T-helper 9 cell (primary cell): Measurements from ENCODE around the gene FCRLA.

ENCODE experiments used
- DNase-seq: peaks from one replicate; pipeline ENCODE4 v3.0.0-alpha.2; 2020

Gene FCRLA

DNA sequence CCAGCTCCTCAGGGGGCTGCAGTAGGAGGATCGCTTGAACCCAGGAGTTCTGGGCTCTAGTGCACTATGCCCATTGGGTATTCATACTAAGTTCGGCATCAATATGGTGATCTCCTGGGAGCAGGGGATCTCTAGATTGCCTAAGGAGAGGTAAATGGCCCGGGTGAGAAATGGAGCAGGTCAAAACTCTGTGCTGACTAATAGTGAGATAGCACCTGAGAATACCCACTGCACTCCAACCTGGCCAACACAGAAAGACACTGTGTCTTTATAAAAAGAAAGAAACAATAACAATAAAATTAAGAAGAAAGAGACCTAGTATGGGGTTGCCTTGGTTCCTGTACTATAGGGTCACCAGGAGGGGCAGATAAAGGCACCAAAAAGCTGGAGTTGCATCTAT is 28.8 kb downstream of the FCRLA start:
- no peak for DNase-seq

DNA sequence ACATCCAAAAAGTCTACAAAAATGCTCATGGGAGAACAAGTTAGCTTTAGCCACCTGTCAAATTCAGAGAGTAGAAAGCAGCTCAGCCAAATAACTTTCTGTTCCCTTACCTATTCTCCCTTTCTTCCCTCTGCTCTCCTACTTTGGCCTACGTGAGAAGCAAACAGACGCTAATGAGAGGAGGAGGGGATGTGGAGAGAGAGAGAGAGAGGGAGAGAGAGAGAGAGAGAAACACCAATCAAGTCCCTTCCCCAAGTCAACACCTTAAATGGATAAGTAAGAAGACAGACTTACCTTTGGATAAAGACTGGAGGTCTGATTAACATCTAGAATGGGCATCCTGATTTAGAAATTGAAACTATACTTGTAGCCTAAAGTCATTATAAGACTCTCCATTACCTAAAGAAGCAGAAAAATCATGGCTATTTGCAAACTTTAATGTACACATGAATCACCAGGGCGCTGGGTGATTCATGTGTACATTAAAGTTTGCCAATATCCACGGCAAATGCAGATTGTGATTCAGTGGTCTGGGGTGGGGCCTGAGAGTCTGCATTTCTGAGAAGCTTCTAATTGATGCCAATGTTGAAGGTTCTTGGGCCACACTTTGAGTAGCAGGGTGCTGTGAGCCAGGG is 29.4 kb downstream of the FCRLA start:
- no peak for DNase-seq

DNA sequence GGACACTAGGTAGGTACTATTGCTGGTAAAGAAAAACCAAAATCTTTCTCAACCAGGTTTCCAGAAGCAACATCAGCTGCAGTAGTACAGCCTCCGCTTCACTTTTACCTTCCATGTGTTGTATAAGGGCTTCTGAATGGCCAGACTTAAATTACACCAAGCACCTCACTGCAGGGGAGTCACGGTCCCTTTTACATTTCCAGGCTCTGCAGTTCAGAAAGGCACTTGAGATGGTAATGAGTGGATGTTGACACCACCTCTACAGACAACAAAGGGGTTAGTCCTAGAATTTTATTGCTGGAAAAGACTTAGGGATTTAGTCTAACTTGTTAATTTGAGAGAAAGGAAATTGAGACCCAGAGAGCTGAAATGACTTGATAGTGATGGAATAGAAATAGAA is 30.6 kb downstream of the FCRLA start:
- DNase-seq, result no peak

DNA sequence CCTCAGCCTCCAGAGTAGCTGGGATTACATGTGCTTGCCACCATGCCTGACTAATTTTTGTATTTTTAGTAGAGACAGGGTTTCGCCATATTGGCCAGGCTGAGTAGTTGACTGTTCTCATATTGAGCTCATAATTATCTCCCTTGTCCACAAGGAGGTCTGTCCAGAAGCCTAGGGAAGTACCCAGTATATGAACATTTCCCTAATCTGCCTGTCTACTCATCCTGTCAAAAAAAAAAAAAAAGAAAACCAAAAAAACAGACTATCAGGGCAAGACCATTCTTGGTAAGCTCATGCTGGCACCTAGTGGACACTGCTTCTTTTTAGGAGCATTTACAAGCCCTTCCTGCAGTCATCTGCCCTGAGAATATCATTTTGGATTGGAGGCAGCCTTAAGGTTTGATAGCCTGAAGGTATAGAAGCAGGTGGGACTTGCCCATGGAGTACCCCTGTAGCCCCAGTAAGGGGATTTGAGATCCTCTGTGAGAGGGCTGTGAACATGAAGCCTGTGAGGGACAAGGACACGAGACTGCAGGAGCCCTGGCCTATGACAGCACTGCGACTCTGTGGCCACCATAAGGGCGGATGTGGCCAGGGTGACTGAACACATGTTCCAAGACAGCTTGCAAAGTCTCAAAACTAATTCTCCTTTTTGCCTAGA is 31.7 kb downstream of the FCRLA start:
- peak; percentile 20 for DNase-seq

DNA sequence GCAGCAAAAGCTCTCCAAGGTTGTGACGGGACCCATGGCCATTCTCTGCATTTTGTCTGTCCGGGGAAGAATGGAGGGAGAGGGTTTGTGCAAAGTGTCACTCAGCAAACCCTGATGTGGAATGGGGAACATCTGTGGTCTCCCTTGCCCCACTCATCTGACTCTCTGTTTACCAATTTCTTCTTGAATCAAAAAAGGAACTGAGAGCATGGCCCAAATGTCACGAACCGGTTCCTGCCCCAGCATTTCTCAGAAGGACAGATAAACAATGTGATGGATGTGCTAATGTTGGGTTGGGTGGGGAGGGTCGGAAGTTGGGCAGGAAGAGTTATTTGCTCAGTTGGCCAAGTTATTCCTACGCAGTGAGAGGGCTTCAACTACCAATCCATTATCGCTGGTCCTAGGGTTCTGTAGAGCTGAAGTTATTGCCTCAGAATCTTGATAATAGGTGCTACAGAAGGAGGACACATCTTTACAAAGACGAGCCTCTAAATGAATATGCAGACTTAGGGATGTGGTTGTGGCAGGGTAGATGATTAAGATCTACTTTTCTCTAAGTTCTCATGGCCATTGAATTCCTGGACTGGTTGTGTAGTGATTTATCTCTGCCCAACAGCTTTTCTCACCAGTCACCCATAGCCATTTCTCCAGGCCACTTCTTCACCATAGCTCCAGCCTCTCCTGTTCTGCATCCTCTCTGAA is 33.0 kb downstream of the FCRLA start:
- DNase-seq, result no peak

DNA sequence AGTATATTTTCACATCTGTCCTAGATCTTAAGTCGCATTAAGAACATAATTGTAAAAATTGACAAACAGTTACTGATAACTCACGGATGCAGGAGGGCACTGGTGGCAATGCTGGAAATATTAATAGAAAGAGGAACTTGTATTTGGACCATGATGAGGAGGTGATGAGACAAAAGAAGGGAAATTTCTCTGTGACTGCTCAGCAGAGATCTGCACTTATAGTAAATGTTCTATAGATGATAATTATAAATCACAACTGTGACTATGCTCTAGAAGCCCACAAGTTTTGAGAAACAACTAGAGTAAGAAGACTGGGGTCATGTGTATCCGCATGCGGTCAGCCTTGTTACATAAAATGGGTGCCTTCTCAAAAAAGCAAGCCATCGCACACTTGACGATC is 33.9 kb downstream of the FCRLA start:
- DNase-seq, result no peak

DNA sequence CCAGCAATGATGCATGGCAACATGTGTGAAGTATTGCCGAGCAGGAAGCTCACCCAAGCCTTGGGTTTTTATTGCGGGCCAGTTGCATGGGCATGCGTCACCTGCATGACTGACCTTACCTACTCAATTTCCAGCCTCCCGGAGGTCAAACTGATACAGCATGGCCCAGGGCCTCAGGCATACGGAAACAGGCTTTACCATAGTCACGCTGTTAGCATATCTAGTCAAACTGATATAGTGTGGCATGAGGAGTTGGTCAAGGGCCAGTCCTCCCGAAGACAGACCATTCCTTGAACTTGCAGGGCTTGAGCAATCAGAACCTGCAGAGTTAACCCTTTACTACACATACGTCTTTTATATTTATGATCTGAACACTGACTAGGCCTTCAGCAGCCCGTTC is 36.2 kb downstream of the FCRLA start:
- no peak for DNase-seq

DNA sequence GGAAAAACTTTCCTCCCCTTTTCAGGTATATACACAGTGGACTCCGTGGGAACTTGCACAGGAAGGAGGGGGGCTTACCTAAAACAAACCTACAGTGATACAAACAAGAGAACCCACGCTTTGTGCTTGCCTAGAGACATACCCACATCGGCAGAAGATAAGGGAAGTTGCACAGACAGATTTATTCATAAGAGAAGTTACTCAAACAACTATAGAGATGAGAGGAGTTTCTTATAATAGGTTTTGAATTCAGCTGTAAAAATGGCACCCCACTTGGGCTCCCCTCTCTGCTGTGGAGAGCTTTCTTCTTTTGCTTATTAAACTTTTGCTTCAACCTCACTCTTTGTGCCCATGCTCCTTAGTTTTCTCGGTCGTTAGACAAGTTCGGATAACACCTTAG is 40.8 kb downstream of the FCRLA start:
- DNase-seq, result no peak

DNA sequence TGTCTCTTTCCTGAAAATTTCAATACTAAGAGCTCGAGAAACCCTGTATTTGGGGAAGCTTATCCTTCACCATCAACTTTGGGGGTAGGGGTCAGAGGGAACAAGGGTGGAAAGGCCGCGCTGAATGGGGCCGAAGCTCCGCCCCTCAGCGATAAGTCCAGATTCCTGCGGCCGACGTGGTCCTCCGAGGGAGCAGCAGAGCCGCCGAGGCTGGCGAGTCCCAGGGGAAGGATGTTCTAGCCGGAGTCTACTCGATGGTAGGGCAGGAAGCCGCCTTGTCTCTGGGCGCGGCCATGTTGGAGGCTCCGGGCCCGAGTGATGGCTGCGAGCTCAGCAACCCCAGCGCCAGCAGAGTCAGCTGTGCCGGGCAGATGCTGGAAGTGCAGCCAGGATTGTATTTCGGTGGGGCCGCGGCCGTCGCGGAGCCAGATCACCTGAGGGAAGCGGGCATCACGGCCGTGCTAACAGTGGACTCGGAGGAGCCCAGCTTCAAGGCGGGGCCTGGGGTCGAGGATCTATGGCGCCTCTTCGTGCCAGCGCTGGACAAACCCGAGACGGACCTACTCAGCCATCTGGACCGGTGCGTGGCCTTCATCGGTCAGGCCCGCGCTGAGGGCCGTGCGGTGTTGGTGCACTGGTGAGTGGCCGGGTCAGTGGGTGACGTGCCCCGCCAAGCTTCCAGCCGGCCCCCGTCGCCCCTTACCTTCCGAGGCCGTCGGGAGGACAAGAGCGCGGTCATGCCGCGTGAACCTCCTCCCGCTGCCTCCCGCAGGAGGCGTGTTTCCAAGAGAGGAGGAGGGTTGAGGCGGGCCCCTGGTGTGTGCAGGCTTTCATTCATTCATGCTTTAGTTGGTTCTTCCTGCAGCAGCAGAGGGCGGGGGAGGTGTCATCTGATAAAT is 42.7 kb downstream of the FCRLA start, which contains the start of gene DUSP12:
Gene DUSP12, plus strand, starts transcription at position 278 of the 899 bp plus-strand sequence. Its CDS starts 16 bp downstream, at position 294.
- DNase-seq, result peak; percentile 75

DNA sequence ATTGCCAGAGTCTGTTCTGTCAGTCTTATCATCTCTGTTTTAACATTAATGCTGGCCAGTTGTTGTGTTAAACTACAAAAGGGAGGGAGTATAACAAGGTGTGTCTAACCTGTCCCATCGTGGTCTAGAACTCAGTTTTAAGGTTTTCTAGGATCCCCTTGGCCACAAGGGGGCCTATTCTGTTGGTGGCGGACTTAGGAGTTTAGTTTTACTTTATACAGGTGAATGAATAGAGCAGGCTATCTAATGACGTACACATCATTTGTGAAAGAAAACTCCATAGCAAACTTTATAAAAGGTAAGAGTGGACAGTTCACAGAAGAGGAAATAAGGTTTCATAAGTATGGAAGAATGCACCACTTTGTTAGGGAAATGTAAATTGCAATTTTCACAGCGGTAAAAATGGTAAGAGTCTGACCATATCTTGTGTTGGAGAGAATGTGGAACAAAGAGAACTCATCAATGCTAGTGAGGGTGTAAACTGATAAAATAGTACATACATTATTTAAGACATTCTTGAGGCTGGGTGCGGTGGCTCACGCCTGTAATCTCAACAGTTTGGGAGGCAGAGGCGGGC is 56.6 kb downstream of the FCRLA start:
- peak; percentile 27 for DNase-seq
